ENCODE results near the gene RAI14. TPM values are rescaled to one million over a fixed set of nuclear protein-coding genes. Genes with fewer than 3 reads are reported as not detected.

RAI14 gene
- total RNA-seq, 2 experiments from 2014 or later, result 0.92 to 12.3 TPM

DNA sequence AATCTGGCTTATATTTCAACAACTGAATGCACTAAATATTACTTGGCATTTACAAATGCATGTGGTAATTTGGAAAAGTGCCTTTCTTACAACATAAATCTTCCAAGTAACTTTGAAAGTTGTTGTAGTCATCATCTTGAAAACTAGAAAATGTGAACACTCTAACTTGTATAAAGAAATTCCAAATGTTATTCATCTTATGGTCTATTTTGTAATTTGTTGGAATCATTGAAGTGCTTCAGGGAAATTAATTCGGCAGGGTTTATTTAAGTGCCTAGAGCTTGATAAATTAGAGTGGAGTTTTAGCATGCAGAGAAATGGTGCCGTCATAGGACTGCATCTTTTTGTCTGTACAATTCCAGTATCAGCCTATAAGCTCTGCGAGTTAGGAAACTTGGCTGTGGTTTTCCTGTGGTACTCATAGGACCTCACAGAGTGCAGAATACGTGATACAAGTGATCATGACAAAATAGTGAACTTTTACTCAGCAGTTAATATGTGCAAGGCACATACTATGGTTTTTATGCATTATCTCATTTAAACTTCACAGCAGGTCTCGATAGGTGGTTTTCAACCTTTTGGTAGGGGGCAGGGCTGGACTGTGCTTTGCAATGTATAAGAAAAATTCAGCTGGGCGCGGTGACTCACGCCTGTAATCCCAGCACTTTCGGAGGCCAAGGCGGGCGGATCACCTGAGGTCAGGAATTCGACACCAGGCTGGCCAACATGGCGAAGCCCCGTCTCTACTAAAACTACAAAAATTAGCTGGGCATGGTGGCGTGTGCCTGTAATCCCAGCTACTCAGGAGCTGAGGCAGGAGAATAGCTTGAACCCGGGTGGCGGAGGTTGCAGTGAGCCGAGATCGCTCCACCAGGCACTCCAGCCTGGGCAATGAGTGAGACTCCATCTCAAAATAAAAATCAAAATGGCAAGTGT lies 79.6 kb downstream of the RAI14 start:
- intact Hi-C loops (cut with micrococcal nuclease; ENCODE audit: unreplicated experiment), result no loop called here
- Histone ChIP-seq H3K36me3 (ENCODE audit: insufficient read depth, low read length) (no peaks in the 10 kb centered on the region), H3K79me2 (ENCODE audit: insufficient read depth, low read depth, low read length) (no peaks in the 10 kb centered on the region), H3K4me3 (ENCODE audit: low read depth, low read length, poor library complexity, severe bottlenecking) (no peak overlapping the region), H3K27ac (ENCODE audit: low read depth, low read length, poor library complexity, severe bottlenecking) (no peak overlapping the region), H3K9me2 (ENCODE audit: insufficient read depth, low read length) (no peaks in the 10 kb centered on the region), H3K4me2 (ENCODE audit: low read length) (no peak overlapping the region), H2AFZ (ENCODE audit: low read length) (no peak overlapping the region), H3K4me1 (ENCODE audit: insufficient read depth, low read length, poor library complexity, severe bottlenecking) (no peaks in the 10 kb centered on the region), H4K20me1 (ENCODE audit: insufficient read depth, low read length) (no peaks in the 10 kb centered on the region), H3K9me3 (ENCODE audit: low read length) (no peaks in the 10 kb centered on the region)
- ChIA-PET CTCF (ENCODE audit: unreplicated experiment) (no interaction called here), POLR2A (interaction anchor here (1.1 kb wide), 1 partner anchor 14 kb away, joined by 3 read pairs; no protein-coding TSS in a partner anchor)
- DNase-seq (ENCODE audit: low spot score), result no peak
- no TSS peak for BruUV-seq (replicated peaks)
- TF ChIP-seq CTCF (conservative IDR thresholded peaks at IDR 0.05; ENCODE audit: low read length) (no peak), EZH2phosphoT487 (IDR thresholded peaks at IDR 0.05; ENCODE audit: borderline replicate concordance, low read depth, low read length) (no peak)

- POLR2A ChIA-PET, result interaction anchor here (0.6 kb wide), 1 partner anchor 219 kb away, joined by 3 read pairs; no protein-coding TSS in a partner anchor
- TF ChIP-seq EZH2phosphoT487 (IDR thresholded peaks at IDR 0.05; ENCODE audit: borderline replicate concordance, low read depth, low read length), result no peak
- CTCF ChIA-PET (ENCODE audit: unreplicated experiment), result no interaction called here
- no peak overlapping the region for H3K4me3 ChIP-seq (ENCODE audit: low read depth, low read length, poor library complexity, severe bottlenecking)
- H3K4me1 ChIP-seq (ENCODE audit: insufficient read depth, low read length, poor library complexity, severe bottlenecking), result no peaks in the 10 kb centered on the region
- H3K27ac ChIP-seq (ENCODE audit: low read depth, low read length, poor library complexity, severe bottlenecking), result no peak overlapping the region
- H4K20me1 ChIP-seq (ENCODE audit: insufficient read depth, low read length), result no peaks in the 10 kb centered on the region
- H3K9me2 ChIP-seq (ENCODE audit: insufficient read depth, low read length), result no peaks in the 10 kb centered on the region
- H3K36me3 ChIP-seq (ENCODE audit: insufficient read depth, low read length), result no peaks in the 10 kb centered on the region
- no peaks in the 10 kb centered on the region for H3K79me2 ChIP-seq (ENCODE audit: insufficient read depth, low read depth, low read length)
- DNase-seq (ENCODE audit: low spot score), result no peak
- no peak overlapping the region for H2AFZ ChIP-seq (ENCODE audit: low read length)
- intact Hi-C loops (cut with micrococcal nuclease; ENCODE audit: unreplicated experiment), result no loop called here
- H3K9me3 ChIP-seq (ENCODE audit: low read length), result no peaks in the 10 kb centered on the region
- no peak overlapping the region for H3K4me2 ChIP-seq (ENCODE audit: low read length)
- no TSS peak for BruUV-seq (replicated peaks)
Measured at GRCh38 chr5:34736445-34737115, 80.5 kb downstream of the RAI14 start.

- BruUV-seq (replicated peaks), result no TSS peak
- no peaks in the 10 kb centered on the region for H3K79me2 ChIP-seq (ENCODE audit: insufficient read depth, low read depth, low read length)
Measured at GRCh38 chr5:34737731-34738130, 81.6 kb downstream of the RAI14 start.

More at GRCh38 chr5:34737731-34738130, 81.6 kb downstream of the RAI14 start:
- Histone ChIP-seq H3K4me2 (ENCODE audit: low read length) (no peak overlapping the region), H2AFZ (ENCODE audit: low read length) (no peak overlapping the region), H3K4me1 (ENCODE audit: insufficient read depth, low read length, poor library complexity, severe bottlenecking) (peaks cover under 1% of the 10 kb centered on the region), H3K9me3 (ENCODE audit: low read length) (no peaks in the 10 kb centered on the region), H3K4me3 (ENCODE audit: low read depth, low read length, poor library complexity, severe bottlenecking) (no peak overlapping the region), H4K20me1 (ENCODE audit: insufficient read depth, low read length) (no peaks in the 10 kb centered on the region), H3K27ac (ENCODE audit: low read depth, low read length, poor library complexity, severe bottlenecking) (no peak overlapping the region), H3K36me3 (ENCODE audit: insufficient read depth, low read length) (no peaks in the 10 kb centered on the region), H3K9me2 (ENCODE audit: insufficient read depth, low read length) (no peaks in the 10 kb centered on the region)
- CTCF ChIA-PET (ENCODE audit: unreplicated experiment), result no interaction called here
- POLR2A ChIA-PET, result interaction anchor here (0.5 kb wide), 1 partner anchor 36 kb away, joined by 3 read pairs; no protein-coding TSS in a partner anchor
- TF ChIP-seq EZH2phosphoT487 (IDR thresholded peaks at IDR 0.05; ENCODE audit: borderline replicate concordance, low read depth, low read length) (no peak), CTCF (conservative IDR thresholded peaks at IDR 0.05; ENCODE audit: low read length) (no peak)
- intact Hi-C loops (cut with micrococcal nuclease; ENCODE audit: unreplicated experiment), result no loop called here
- DNase-seq (ENCODE audit: low spot score), result no peak
